GM23338 (cell line): ENCODE measurements around the gene TLDC2. TPM values are rescaled to one million over a fixed set of nuclear protein-coding genes. Genes with fewer than 3 reads are reported as not detected.

Source experiments
- ATAC-seq: fragments of 200-7000 bp; cut with Tn5 transposase; 3 replicates; pipeline ENCODE4 v1.9.1; 2020
- DNase-seq: peaks from one replicate; pipeline ENCODE4 v3.0.0-alpha.2; 2015; ENCODE audit warnings: low spot score
- H2AFZ ChIP-seq: fragments of 200-600 bp; sonication (generic); 2 replicates; pipeline ENCODE4 v1.8.0; 2016; ENCODE audit warnings: antibody characterized with exemption, mild to moderate bottlenecking, moderate library complexity
- H3F3A ChIP-seq: fragments of 200-600 bp; sonication (generic); replicated peaks from 2 replicates; pipeline ENCODE4 v1.8.0; 2017; ENCODE audit warnings: antibody characterized with exemption, mixed run types, low read depth
- H3K27ac ChIP-seq: fragments of 200-600 bp; sonication (generic); 2 replicates; pipeline ENCODE4 v1.6.1; 2016; ENCODE audit warnings: low read depth
- H3K27me3 ChIP-seq: fragments of 200-600 bp; sonication (generic); 2 replicates; pipeline ENCODE4 v1.8.0; 2016; ENCODE audit warnings: mild to moderate bottlenecking, mixed run types, moderate library complexity; ENCODE audit not compliant: insufficient read depth
- H3K36me3 ChIP-seq: fragments of 200-600 bp; sonication (generic); 2 replicates; pipeline ENCODE4 v1.8.0; 2016; ENCODE audit warnings: mild to moderate bottlenecking; ENCODE audit not compliant: insufficient read depth
- H3K4me1 ChIP-seq: fragments of 200-600 bp; sonication (generic); 2 replicates; pipeline ENCODE4 v1.8.0; 2016; ENCODE audit warnings: mild to moderate bottlenecking, moderate library complexity; ENCODE audit not compliant: insufficient read depth
- H3K4me2 ChIP-seq: fragments of 200-600 bp; sonication (generic); 2 replicates; pipeline ENCODE4 v1.7.1; 2017; ENCODE audit warnings: mixed run types
- H3K4me3 ChIP-seq: fragments of 200-600 bp; sonication (generic); 2 replicates; pipeline ENCODE4 v1.6.1; 2016; ENCODE audit warnings: mixed run types
- H3K79me2 ChIP-seq: fragments of 200-600 bp; sonication (generic); replicated peaks from 2 replicates; pipeline ENCODE4 v1.8.0; 2017; ENCODE audit warnings: mild to moderate bottlenecking; ENCODE audit not compliant: insufficient read depth
- H3K9me2 ChIP-seq: fragments of 200-600 bp; sonication (generic); 2 replicates; pipeline ENCODE4 v1.8.0; 2017; ENCODE audit not compliant: insufficient read depth
- H4K20me1 ChIP-seq: fragments of 200-600 bp; sonication (generic); replicated peaks from 2 replicates; pipeline ENCODE4 v1.8.0; 2017; ENCODE audit warnings: mild to moderate bottlenecking; ENCODE audit not compliant: insufficient read depth
- H3K27ac Mint-ChIP-seq: 2 replicates; pipeline ENCODE4 v1.8.0; 2020; ENCODE audit warnings: inconsistent platforms, mild to moderate bottlenecking, moderate library complexity, mixed read lengths
- H3K27me3 Mint-ChIP-seq: 3 replicates; pipeline ENCODE4 v1.8.0; 2022; ENCODE audit warnings: low read depth, mild to moderate bottlenecking, moderate library complexity, mixed read lengths, inconsistent platforms; ENCODE audit not compliant: insufficient read depth, poor library complexity
- H3K36me3 Mint-ChIP-seq: 3 replicates; pipeline ENCODE4 v1.8.0; 2021; ENCODE audit warnings: low read depth, mild to moderate bottlenecking, inconsistent platforms, moderate library complexity, mixed read lengths
- H3K4me1 Mint-ChIP-seq: 3 replicates; pipeline ENCODE4 v1.8.0; 2020; ENCODE audit warnings: mild to moderate bottlenecking, inconsistent platforms, mixed read lengths
- H3K4me3 Mint-ChIP-seq: 3 replicates; pipeline ENCODE4 v1.8.0; 2021; ENCODE audit warnings: moderate library complexity, mild to moderate bottlenecking, inconsistent platforms, mixed read lengths
- H3K9me3 Mint-ChIP-seq: 3 replicates; pipeline ENCODE4 v1.8.0; 2020; ENCODE audit warnings: moderate library complexity, mild to moderate bottlenecking, inconsistent platforms, mixed read lengths
- EZH2phosphoT487 ChIP-seq: fragments of 200-600 bp; sonication (generic); IDR thresholded peaks from one replicate; pipeline ENCODE4 v1.8.1; 2018; ENCODE audit warnings: antibody characterized with exemption; ENCODE audit not compliant: unreplicated experiment
- JUNB ChIP-seq: IDR thresholded peaks from one replicate; pipeline ENCODE4 v1.6.1; 2016; ENCODE audit warnings: antibody characterized with exemption; ENCODE audit not compliant: unreplicated experiment
- NANOG ChIP-seq: IDR thresholded peaks from 2 replicates; pipeline ENCODE4 v1.6.1; 2016; ENCODE audit warnings: antibody characterized with exemption, borderline replicate concordance
- STAT1 ChIP-seq: IDR thresholded peaks from one replicate; pipeline ENCODE4 v1.6.1; 2016; ENCODE audit warnings: antibody characterized with exemption; ENCODE audit not compliant: unreplicated experiment
- ZNF462 ChIP-seq: fragments of 250-450 bp; sonication (Bioruptor Pico); IDR thresholded peaks from 2 replicates; pipeline ENCODE4 v1.5.0; 2020; ENCODE audit warnings: mild to moderate bottlenecking, moderate library complexity
- polyA plus RNA-seq: library from polyadenylated mRNA; unstranded; fragments of >200 nt; fragmentation: Nextera tagmentation; extraction: Ambion mirVana; gene quantifications from 2 replicates; pipeline ENCODE4 v1.2.1, GENCODE V29; 2016
- total RNA-seq: library from RNA; depleted of rRNA; stranded (reverse); fragments of >200 nt; shearing (Covaris generic); gene quantifications from 2 replicates; pipeline ENCODE4 v1.2.3, GENCODE V29; 2014

TLDC2 gene
- total and polyA plus RNA-seq, 2 experiments from 2014 or later: 0.16 to 0.38 TPM

DNA sequence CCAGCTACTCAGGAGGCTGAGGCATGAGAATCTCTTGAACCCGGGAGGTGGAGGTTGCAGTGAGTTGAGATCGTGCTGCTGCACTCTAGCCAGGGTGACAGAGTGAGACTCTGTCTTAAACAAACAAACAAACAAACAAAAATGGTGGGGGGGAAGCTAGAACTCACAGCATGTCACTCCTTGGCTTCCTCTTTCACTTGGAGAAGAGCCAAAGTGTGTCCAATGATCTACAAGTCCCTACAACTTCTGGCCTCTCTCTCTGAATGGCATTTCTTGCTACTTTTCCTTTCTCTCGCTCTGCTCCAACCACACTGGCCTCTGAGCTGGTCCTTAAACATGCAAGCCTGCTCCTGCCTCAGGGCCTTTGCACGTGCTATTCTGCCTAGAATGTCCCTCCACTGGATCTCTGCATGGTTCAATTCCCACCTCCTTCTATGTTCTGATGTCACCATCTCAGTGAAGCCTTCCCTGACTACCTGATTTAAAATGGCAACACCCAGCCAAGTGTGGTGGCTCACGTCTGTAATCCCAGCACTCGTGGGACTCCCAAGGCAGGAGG is 8.1 kb downstream of the TLDC2 start:
- DNase-seq: no peak

More for the DNA sequence above, 8.1 kb downstream of the TLDC2 start:
- Histone ChIP-seq H3K4me3 (no peak overlapping the region), H3K9me2 (no peaks in the 10 kb centered on the region), H2AFZ (no peak overlapping the region), H4K20me1 (no peaks in the 10 kb centered on the region), H3K27me3 (no peaks in the 10 kb centered on the region), H3F3A (0 out of 2 replicates have a peak, but pooled peaks cover 7% of the 10 kb centered on the region), H3K27ac (no peak overlapping the region), H3K4me2 (no peak overlapping the region), H3K36me3 (no peaks in the 10 kb centered on the region), H3K4me1 (peaks cover 12% of the 10 kb centered on the region), H3K79me2 (no peaks in the 10 kb centered on the region)
- H3K4me1 Mint-ChIP-seq: peaks cover 13% of the 10 kb centered on the region
- ATAC-seq: no peak
- H3K27me3 Mint-ChIP-seq: peaks cover 3% of the 10 kb centered on the region
- TF ChIP-seq EZH2phosphoT487: no peak
- TF ChIP-seq NANOG: no peak
- TF ChIP-seq STAT1: no peak
- TF ChIP-seq JUNB: no peak
- TF ChIP-seq ZNF462: no peak
- H3K27ac Mint-ChIP-seq: no peak overlapping the region
- H3K36me3 Mint-ChIP-seq: no peaks in the 10 kb centered on the region; the same call in 2 of the 3 replicates
- H3K9me3 Mint-ChIP-seq: no peaks in the 10 kb centered on the region
- no peak overlapping the region for H3K4me3 Mint-ChIP-seq
